ENCODE data around the gene DOCK2.

The DOCK2 gene

GRCh38 chr5:170077526-170077925, 440.5 kb downstream of the DOCK2 start:
- in situ Hi-C loops (cut with MboI; ENCODE audit: low sequenced_read_pairs) = loop anchor here (25.0 kb wide), 1 partner anchor 110 kb away; no protein-coding TSS in a partner anchor

DNA sequence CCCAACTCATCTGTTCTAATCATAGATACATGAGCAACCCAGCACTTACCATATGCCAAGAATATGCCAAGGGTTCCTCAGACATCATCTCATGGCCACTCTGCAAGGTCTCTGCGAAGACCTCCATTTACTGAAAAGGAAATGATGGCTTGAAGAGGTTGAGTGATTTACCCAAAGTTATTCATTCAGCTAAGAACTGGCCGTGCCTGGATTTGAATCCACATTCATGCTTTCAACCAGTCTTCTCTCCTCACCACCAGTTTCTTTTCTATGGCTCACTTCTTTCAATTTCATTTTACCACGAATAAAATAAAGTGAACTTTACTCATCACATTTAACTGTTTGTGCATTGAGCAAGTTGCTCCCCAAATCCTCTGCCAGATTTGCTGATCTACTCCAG, 441.4 kb downstream of the DOCK2 start:
- in situ Hi-C loops (cut with MboI; ENCODE audit: low sequenced_read_pairs) = loop anchor here (25.0 kb wide), 1 partner anchor 109 kb away; no protein-coding TSS in a partner anchor

GRCh38 chr5:170078931-170079330, 441.9 kb downstream of the DOCK2 start:
- in situ Hi-C loops (cut with MboI; ENCODE audit: low sequenced_read_pairs) = loop anchor here (25.0 kb wide), 1 partner anchor 108 kb away; no protein-coding TSS in a partner anchor

DNA sequence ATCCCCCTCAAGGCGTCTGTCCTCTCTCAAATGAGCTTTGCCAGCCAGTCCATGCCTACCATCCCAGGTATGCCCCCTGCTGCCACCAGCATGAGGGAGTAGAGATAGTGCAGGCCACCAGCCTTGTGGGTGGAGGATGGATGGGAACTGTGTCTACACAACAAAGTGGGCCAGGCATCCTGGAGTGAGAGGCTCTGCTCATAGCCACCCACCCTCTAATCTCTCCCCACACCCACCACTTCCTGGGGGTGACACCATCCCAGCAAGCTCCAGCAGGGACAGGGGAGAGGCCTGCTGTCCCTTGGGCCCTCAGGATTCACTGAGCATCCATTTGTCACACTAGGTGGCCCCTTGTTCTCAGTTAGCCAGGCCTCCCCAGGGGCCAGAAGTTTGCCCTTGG, 443.1 kb downstream of the DOCK2 start:
- in situ Hi-C loops (cut with MboI; ENCODE audit: low sequenced_read_pairs) = loop anchor here (25.0 kb wide), 1 partner anchor 107 kb away; no protein-coding TSS in a partner anchor

- in situ Hi-C loops (cut with MboI; ENCODE audit: low sequenced_read_pairs) = loop anchor here (25.0 kb wide), 1 partner anchor 106 kb away; no protein-coding TSS in a partner anchor
Measured at GRCh38 chr5:170080786-170081445, 443.8 kb downstream of the DOCK2 start.

DNA sequence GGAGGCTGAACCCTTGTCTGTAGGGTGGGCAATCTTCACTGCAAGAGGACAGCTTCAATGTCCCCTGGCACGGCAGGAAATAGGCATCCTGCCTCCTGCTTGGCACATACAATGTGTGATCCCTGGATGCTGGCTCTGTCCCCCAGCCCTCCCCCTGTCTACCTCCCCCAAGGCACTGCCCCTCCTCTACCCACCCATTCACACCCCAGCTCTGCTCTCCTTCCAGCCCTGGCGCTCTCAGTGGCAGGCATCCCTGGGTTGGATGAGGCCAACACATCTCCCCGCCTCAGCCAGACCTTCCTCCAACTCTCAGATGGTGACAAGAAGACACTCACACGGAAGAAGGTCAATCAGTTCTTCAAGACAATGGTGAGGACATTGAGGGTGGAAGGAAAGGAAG, 444.5 kb downstream of the DOCK2 start:
- in situ Hi-C loops (cut with MboI; ENCODE audit: low sequenced_read_pairs) = loop anchor here (25.0 kb wide), 1 partner anchor 106 kb away; no protein-coding TSS in a partner anchor

- in situ Hi-C loops (cut with MboI; ENCODE audit: low sequenced_read_pairs) = loop anchor here (25.0 kb wide), 1 partner anchor 105 kb away; no protein-coding TSS in a partner anchor
Measured at GRCh38 chr5:170082701-170083100, 445.6 kb downstream of the DOCK2 start.

DNA sequence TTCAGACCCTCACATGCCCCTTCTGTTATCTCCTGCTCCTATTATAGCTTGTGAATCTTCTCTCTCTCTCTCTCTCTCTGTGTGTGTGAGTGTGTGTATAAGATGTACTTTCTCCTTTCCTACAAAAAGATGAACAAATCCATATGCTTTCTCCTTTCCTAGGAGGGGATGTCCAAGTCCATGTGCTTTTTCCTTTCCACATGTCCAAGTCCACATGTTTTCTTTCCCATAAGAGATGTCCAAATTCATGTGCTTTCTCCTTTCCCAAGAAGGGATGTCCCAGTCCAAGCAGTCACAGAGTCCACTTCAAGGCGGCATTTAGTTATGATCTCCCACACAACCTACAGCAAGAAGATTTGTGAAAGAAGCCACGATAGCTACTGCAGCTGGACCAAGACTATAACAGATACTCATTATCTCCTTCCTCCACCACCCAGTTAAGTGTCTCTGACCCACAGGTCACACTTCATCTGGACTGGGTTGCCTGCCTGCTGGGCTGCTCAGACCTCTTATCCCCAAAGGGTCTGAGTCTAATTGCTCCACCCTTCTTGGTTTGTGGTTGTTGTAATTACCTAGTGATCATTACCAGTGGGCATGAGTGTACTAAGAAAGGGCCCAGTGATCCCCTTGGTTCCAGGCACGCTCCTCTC, 450.2 kb downstream of the DOCK2 start:
- in situ Hi-C loops (cut with MboI; ENCODE audit: low sequenced_read_pairs) = loop anchor here (25.0 kb wide), 1 partner anchor 100 kb away; no protein-coding TSS in a partner anchor

GRCh38 chr5:170092455-170093101, 455.5 kb downstream of the DOCK2 start:
- in situ Hi-C loops (cut with MboI; ENCODE audit: low sequenced_read_pairs) = loop anchor here (25.0 kb wide), 1 partner anchor 95 kb away; no protein-coding TSS in a partner anchor

- in situ Hi-C loops (cut with MboI; ENCODE audit: low sequenced_read_pairs) = loop anchor here (25.0 kb wide), 1 partner anchor 93 kb away; no protein-coding TSS in a partner anchor
Measured at GRCh38 chr5:170094329-170094728, 457.3 kb downstream of the DOCK2 start.

DNA sequence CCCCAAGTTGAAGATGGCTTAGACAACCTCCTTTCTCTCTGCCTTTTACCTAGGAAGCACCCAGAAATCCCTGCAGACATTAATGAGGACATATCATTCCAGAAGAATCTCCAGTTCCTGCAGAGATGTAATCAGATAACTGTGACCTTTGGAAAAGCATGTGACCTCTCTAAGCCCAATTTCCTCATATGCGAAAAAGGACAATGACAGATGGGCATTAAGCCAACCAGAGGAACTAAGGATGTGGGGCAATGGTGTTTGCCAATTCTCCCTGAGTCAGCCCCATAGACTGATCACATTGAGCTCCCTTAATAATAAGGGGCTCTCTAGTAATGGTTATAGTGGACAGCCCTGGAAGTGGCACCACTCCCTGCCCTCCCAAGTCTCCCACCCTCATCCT, 458.6 kb downstream of the DOCK2 start:
- in situ Hi-C loops (cut with MboI; ENCODE audit: low sequenced_read_pairs) = loop anchor here (25.0 kb wide), 1 partner anchor 92 kb away; no protein-coding TSS in a partner anchor

DNA sequence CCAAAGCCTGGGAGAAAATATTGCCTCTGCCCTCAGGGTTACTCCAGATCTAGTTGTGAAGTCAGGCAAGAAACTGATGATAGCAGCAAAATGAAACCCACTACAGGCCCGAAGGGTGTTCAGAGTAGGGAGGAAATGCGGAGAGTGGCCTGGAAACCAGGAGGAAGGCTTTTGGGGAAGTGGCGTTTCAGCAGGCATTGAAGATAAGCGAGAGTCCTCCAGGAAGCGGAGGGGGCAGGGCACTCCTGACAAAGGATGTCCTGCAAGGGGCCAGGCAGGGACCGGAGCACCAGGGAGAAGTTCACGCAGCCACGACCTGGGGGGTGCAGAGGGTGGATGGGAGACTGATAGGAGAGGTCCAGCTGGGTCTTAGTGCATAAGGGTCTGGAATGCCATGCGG, 460.9 kb downstream of the DOCK2 start:
- in situ Hi-C loops (cut with MboI; ENCODE audit: low sequenced_read_pairs) = loop anchor here (25.0 kb wide), 1 partner anchor 89 kb away; no protein-coding TSS in a partner anchor

- in situ Hi-C loops (cut with MboI; ENCODE audit: low sequenced_read_pairs) = no loop called here
Measured at GRCh38 chr5:170100066-170100943, 463.2 kb downstream of the DOCK2 start.

DNA sequence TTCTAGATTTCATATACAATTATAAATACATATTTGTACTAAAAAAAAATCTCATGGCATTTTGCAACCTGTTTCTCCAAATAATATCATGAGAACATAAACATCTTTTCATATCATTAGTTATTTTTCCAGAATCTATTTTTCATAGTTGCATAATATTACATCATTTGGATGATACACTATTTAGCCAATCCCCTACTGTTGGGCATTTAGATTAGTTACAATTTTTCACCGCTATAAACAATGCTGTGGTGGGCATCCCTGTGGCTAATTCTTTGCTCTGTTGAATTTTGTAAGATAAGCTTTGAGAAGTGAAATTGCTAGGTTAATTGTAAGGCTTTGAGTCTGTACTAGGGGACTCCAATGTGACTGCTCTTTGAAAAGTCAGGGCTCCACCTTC, 466.4 kb downstream of the DOCK2 start:
- in situ Hi-C loops (cut with MboI; ENCODE audit: low sequenced_read_pairs) = no loop called here

DNA sequence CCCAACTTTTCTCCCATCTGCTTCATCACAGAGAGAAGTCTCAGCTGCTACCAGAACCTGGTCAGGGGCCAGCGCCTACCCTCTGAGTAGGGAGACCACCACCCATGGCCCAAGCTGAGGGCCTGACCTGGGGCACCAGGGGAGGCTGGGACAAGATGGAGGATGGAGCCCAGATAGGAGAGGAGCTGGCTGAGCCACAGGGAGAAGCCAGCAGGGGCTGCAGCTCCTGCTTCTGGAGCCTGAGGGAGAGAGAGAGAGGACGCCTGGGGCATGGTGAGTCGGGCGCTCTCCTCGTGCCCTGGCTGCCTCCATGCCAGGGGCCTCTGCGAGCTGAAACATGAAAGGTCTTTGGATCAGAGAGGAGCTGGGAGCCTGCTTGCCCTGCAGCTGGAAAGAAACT, 467.2 kb downstream of the DOCK2 start:
- in situ Hi-C loops (cut with MboI; ENCODE audit: low sequenced_read_pairs) = no loop called here

DNA sequence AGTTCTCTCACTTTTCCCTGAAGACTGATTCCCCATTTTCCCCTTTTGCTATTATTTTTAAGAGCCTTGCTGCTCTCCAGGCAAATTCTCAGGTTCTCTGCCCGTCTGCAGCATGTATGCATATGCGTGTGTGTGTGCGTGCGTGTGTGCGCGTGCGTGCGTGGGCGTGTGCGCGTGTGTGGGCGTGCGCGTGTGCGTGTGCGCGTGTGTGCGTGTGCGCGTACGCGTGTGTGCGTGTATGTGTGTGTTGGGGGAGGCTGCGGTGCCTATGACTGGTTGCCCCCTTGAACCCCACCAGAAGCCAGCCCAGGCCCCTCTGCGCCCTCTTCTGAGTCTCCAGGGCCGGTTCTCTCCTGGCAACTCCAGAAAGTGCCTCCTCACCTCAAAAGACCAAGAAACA, 467.6 kb downstream of the DOCK2 start:
- in situ Hi-C loops (cut with MboI; ENCODE audit: low sequenced_read_pairs) = no loop called here

DNA sequence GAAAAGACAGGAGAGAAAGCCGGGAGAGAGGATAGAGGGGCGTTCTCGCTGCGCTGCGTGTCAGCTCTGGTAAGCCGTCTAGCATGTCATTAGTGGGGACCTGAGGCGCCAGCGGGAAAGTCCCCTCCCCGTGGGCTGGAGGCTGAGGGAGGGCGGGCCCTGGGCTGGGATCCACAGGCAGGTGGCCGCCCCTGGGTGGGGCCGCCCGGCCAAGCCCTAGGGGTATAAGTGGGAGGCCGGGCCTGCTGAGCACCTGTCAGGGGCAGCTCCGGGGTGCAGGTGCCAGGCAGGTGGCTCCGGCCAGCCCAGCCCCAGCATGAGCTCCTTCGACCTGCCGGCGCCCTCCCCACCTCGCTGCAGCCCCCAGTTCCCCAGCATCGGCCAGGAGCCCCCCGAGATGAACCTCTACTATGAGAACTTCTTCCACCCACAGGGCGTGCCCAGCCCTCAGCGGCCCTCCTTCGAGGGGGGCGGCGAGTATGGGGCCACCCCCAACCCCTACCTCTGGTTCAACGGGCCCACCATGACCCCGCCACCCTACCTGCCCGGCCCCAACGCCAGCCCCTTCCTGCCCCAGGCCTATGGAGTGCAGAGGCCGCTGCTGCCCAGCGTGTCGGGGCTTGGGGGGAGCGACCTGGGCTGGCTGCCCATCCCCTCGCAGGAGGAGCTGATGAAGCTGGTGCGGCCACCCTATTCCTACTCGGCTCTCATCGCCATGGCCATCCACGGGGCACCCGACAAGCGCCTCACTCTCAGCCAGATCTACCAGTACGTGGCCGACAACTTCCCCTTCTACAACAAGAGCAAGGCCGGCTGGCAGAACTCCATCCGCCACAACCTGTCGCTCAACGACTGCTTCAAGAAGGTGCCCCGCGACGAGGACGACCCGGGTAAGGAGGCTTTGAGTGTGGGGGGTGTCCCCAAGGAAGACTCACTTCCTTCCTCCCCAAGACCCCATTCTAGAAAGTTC, 468.9 kb downstream of the DOCK2 start, which contains the start of gene FOXI1:
Gene FOXI1, plus strand, starts transcription at position 256 of the 970 bp plus-strand sequence. Its CDS starts 61 bp downstream, at position 317.
- in situ Hi-C loops (cut with MboI; ENCODE audit: low sequenced_read_pairs) = no loop called here

- in situ Hi-C loops (cut with MboI; ENCODE audit: low sequenced_read_pairs) = no loop called here
Measured at GRCh38 chr5:170107674-170108073, 470.6 kb downstream of the DOCK2 start.

- in situ Hi-C loops (cut with MboI; ENCODE audit: low sequenced_read_pairs) = no loop called here
Measured at GRCh38 chr5:170108266-170108785, 471.3 kb downstream of the DOCK2 start.
